Measurements from ENCODE around the gene HRC. TPM values are rescaled to one million over a fixed set of nuclear protein-coding genes. Genes with fewer than 3 reads are reported as not detected.
"Not testable (repeated sequence)": the region's sequence is repeated elsewhere in the genome, so short reads cannot be mapped to it uniquely, and the experiment has no call there.

HRC gene
- total and polyA plus RNA-seq, 3 experiments from 2014 or later: not detected

- peaks cover 46% of the 10 kb centered on the region for H3K27me3 ChIP-seq (ENCODE audit: insufficient read depth, low read length, poor library complexity, severe bottlenecking)
- H3K27ac Mint-ChIP-seq: peak overlapping the region in 1 of 8 donors; percentile 47
- no peaks in the 10 kb centered on the region for H3K36me3 ChIP-seq (ENCODE audit: insufficient read depth, low read length)
- H3K27me3 Mint-ChIP-seq: peaks cover 47 to 72% of the 10 kb centered on the region in 2 donors
- no peaks in the 10 kb centered on the region for H3K36me3 Mint-ChIP-seq
- CTCF ChIA-PET: interaction anchor here (1.1 to 3.0 kb wide), 4 partner anchors 18 to 51 kb away, joined by 3 to 9 read pairs (median 4); partner anchors contain the start of gene LIN7B
- peak overlapping the region; percentile 31 for H3K27ac ChIP-seq (ENCODE audit: low read depth, low read length)
- peak; percentile 66 to 84 (median 76) for DNase-seq
- peaks cover 0 to 2% (median 0%) of the 10 kb centered on the region in 5 donors for H3K9me3 Mint-ChIP-seq
- peaks cover 43% of the 10 kb centered on the region for H3K4me1 ChIP-seq (ENCODE audit: insufficient read depth, low read length)
- H3K4me1 Mint-ChIP-seq: peaks cover 30 to 39% (median 31%) of the 10 kb centered on the region in 3 donors
- POLR2A ChIA-PET: no interaction called here
- H3K4me3 ChIP-seq (ENCODE audit: low read length): peak overlapping the region; percentile 50
- H3K4me3 Mint-ChIP-seq: peak overlapping the region; percentile 36 to 92 (median 80)
- no peaks in the 10 kb centered on the region for H3K9me3 ChIP-seq (ENCODE audit: low read length)
These were observed 6.2 kb downstream of the HRC start for GRCh38 chr19:49148784-49149651.

GRCh38 chr19:49148044-49148682, 7.0 kb downstream of the HRC start:
- Mint-ChIP-seq H3K27ac (peak overlapping the region in 1 of 8 donors; percentile 67), H3K27me3 (peaks cover 47 to 68% of the 10 kb centered on the region in 2 donors), H3K4me3 (peak overlapping the region in 5 of 7 donors; percentile 61 to 83 (median 68)), H3K4me1 (peaks cover 31 to 40% (median 31%) of the 10 kb centered on the region in 3 donors), H3K9me3 (peaks cover 0 to 2% (median 0%) of the 10 kb centered on the region in 5 donors), H3K36me3 (no peaks in the 10 kb centered on the region)
- H3K4me3 ChIP-seq (ENCODE audit: low read length): peak overlapping the region; percentile 28
- H3K27ac ChIP-seq (ENCODE audit: low read depth, low read length): peak overlapping the region; percentile 31
- H3K9me3 ChIP-seq (ENCODE audit: low read length): no peaks in the 10 kb centered on the region
- no peaks in the 10 kb centered on the region for H3K36me3 ChIP-seq (ENCODE audit: insufficient read depth, low read length)
- ChIA-PET POLR2A (no interaction called here), CTCF (interaction anchor here (0.7 to 1.7 kb wide), 4 partner anchors 17 to 51 kb away, joined by 3 to 6 read pairs (median 4); partner anchors contain the start of gene LIN7B)
- H3K27me3 ChIP-seq (ENCODE audit: insufficient read depth, low read length, poor library complexity, severe bottlenecking): peaks cover 46% of the 10 kb centered on the region
- DNase-seq: no peak
- H3K4me1 ChIP-seq (ENCODE audit: insufficient read depth, low read length): peaks cover 43% of the 10 kb centered on the region

- H3K27ac Mint-ChIP-seq; DNase-seq; H3K9me3 Mint-ChIP-seq; H3K36me3 Mint-ChIP-seq; H3K27ac ChIP-seq (ENCODE audit: low read depth, low read length); H3K9me3 ChIP-seq (ENCODE audit: low read length); H3K4me3 ChIP-seq (ENCODE audit: low read length); H3K36me3 ChIP-seq (ENCODE audit: insufficient read depth, low read length): not testable (repeated sequence)
- H3K4me3 Mint-ChIP-seq: peak overlapping the region in 1 of 7 donors; percentile 82
- Histone ChIP-seq H3K4me1 (ENCODE audit: insufficient read depth, low read length) (peaks cover 38% of the 10 kb centered on the region), H3K27me3 (ENCODE audit: insufficient read depth, low read length, poor library complexity, severe bottlenecking) (peaks cover 38% of the 10 kb centered on the region)
- ChIA-PET CTCF (interaction anchor here (1.2 to 5.1 kb wide), 8 partner anchors 13 to 153 kb away, joined by 3 to 39 read pairs (median 6); partner anchors contain the start of gene RUVBL2), POLR2A (interaction anchor here (0.8 kb wide), 1 partner anchor 191 kb away, joined by 4 read pairs; no protein-coding TSS in a partner anchor)
- H3K27me3 Mint-ChIP-seq: peaks cover 37 to 61% of the 10 kb centered on the region in 2 donors
- peaks cover 34 to 43% (median 36%) of the 10 kb centered on the region in 3 donors for H3K4me1 Mint-ChIP-seq
These were observed 8.8 kb downstream of the HRC start for GRCh38 chr19:49146408-49146770.

GRCh38 chr19:49145573-49146407, 9.4 kb downstream of the HRC start:
- POLR2A ChIA-PET: interaction anchor here (0.8 kb wide), 1 partner anchor 190 kb away, joined by 4 read pairs; no protein-coding TSS in a partner anchor
- H3K4me3 Mint-ChIP-seq: peak overlapping the region in 2 of 7 donors; percentile 13 to 82
- H3K9me3 Mint-ChIP-seq: no peaks in the 10 kb centered on the region
- no peak overlapping the region for H3K27ac Mint-ChIP-seq
- Histone ChIP-seq H3K4me1 (ENCODE audit: insufficient read depth, low read length) (peaks cover 32% of the 10 kb centered on the region), H3K36me3 (ENCODE audit: insufficient read depth, low read length) (no peaks in the 10 kb centered on the region), H3K27ac (ENCODE audit: low read depth, low read length) (no peak overlapping the region), H3K9me3 (ENCODE audit: low read length) (no peaks in the 10 kb centered on the region), H3K4me3 (ENCODE audit: low read length) (no peak overlapping the region), H3K27me3 (ENCODE audit: insufficient read depth, low read length, poor library complexity, severe bottlenecking) (peaks cover 33% of the 10 kb centered on the region)
- peaks cover 34 to 58% of the 10 kb centered on the region in 2 donors for H3K27me3 Mint-ChIP-seq
- H3K36me3 Mint-ChIP-seq: no peaks in the 10 kb centered on the region
- DNase-seq: peak; percentile 57 to 81 (median 72)
- CTCF ChIA-PET: interaction anchor here (0.6 to 5.1 kb wide), 14 partner anchors 10 to 152 kb away, joined by 3 to 39 read pairs (median 4); partner anchors contain the start of genes LIN7B and RUVBL2
- peaks cover 30 to 39% (median 32%) of the 10 kb centered on the region in 3 donors for H3K4me1 Mint-ChIP-seq

- DNase-seq: peak in 4 of 5 donors; percentile 19 to 60 (median 30)
- H3K9me3 ChIP-seq (ENCODE audit: low read length): no peaks in the 10 kb centered on the region
- H3K4me3 Mint-ChIP-seq: peak overlapping the region in 6 of 7 donors; percentile 6 to 78 (median 62)
- no peak overlapping the region for H3K4me3 ChIP-seq (ENCODE audit: low read length)
- peaks cover 10% of the 10 kb centered on the region for H3K4me1 ChIP-seq (ENCODE audit: insufficient read depth, low read length)
- CTCF ChIA-PET: interaction anchor here (5.1 kb wide), 1 partner anchor 45 kb away, joined by 39 read pairs; no protein-coding TSS in a partner anchor
- POLR2A ChIA-PET: no interaction called here
- H3K9me3 Mint-ChIP-seq: no peaks in the 10 kb centered on the region
- H3K27ac ChIP-seq (ENCODE audit: low read depth, low read length): no peak overlapping the region
- H3K4me1 Mint-ChIP-seq: peaks cover 16 to 18% (median 16%) of the 10 kb centered on the region in 3 donors
- H3K27me3 ChIP-seq (ENCODE audit: insufficient read depth, low read length, poor library complexity, severe bottlenecking): peaks cover 10% of the 10 kb centered on the region
- peak overlapping the region in 2 of 8 donors; percentile 8 to 43 for H3K27ac Mint-ChIP-seq
- H3K36me3 Mint-ChIP-seq: no peaks in the 10 kb centered on the region
- H3K36me3 ChIP-seq (ENCODE audit: insufficient read depth, low read length): no peaks in the 10 kb centered on the region
- peaks cover 20 to 33% of the 10 kb centered on the region in 2 donors for H3K27me3 Mint-ChIP-seq
These were observed 12.3 kb downstream of the HRC start for GRCh38 chr19:49142866-49143335.

- DNase-seq: no peak
- ChIA-PET CTCF (no interaction called here), POLR2A (no interaction called here)
- H3K27me3 ChIP-seq (ENCODE audit: insufficient read depth, low read length, poor library complexity, severe bottlenecking): peaks cover 10% of the 10 kb centered on the region
- peaks cover 10% of the 10 kb centered on the region for H3K4me1 ChIP-seq (ENCODE audit: insufficient read depth, low read length)
- no peak overlapping the region for H3K27ac Mint-ChIP-seq
- H3K27me3 Mint-ChIP-seq: peaks cover 14 to 29% of the 10 kb centered on the region in 2 donors
- peaks cover 0 to 3% (median 3%) of the 10 kb centered on the region in 3 donors for H3K36me3 Mint-ChIP-seq
- H3K27ac ChIP-seq (ENCODE audit: low read depth, low read length): no peak overlapping the region
- H3K4me3 ChIP-seq (ENCODE audit: low read length): no peak overlapping the region
- no peaks in the 10 kb centered on the region for H3K9me3 Mint-ChIP-seq
- no peaks in the 10 kb centered on the region for H3K36me3 ChIP-seq (ENCODE audit: insufficient read depth, low read length)
- H3K4me3 Mint-ChIP-seq: no peak overlapping the region
- H3K9me3 ChIP-seq (ENCODE audit: low read length): no peaks in the 10 kb centered on the region
- peaks cover 16 to 18% (median 16%) of the 10 kb centered on the region in 3 donors for H3K4me1 Mint-ChIP-seq
These were observed 13.8 kb downstream of the HRC start for GRCh38 chr19:49141352-49141751.

GRCh38 chr19:49140951-49141350, 14.2 kb downstream of the HRC start:
- no peaks in the 10 kb centered on the region for H3K36me3 ChIP-seq (ENCODE audit: insufficient read depth, low read length)
- H3K4me1 Mint-ChIP-seq: peaks cover 12 to 16% (median 14%) of the 10 kb centered on the region in 3 donors
- H3K9me3 Mint-ChIP-seq: no peaks in the 10 kb centered on the region
- H3K27me3 ChIP-seq (ENCODE audit: insufficient read depth, low read length, poor library complexity, severe bottlenecking): peaks cover 6% of the 10 kb centered on the region
- ChIA-PET POLR2A (no interaction called here), CTCF (no interaction called here)
- H3K36me3 Mint-ChIP-seq: peaks cover 0 to 3% (median 3%) of the 10 kb centered on the region in 3 donors
- H3K9me3 ChIP-seq (ENCODE audit: low read length): no peaks in the 10 kb centered on the region
- peaks cover 12 to 27% of the 10 kb centered on the region in 2 donors for H3K27me3 Mint-ChIP-seq
- no peak overlapping the region for H3K4me3 ChIP-seq (ENCODE audit: low read length)
- H3K27ac ChIP-seq (ENCODE audit: low read depth, low read length): no peak overlapping the region
- H3K27ac Mint-ChIP-seq: no peak overlapping the region
- H3K4me3 Mint-ChIP-seq: no peak overlapping the region
- peaks cover 6% of the 10 kb centered on the region for H3K4me1 ChIP-seq (ENCODE audit: insufficient read depth, low read length)
- DNase-seq: no peak
